Mesendoderm (in vitro differentiated cells): ENCODE measurements around the gene PTPN4.

Experiments
- DNase-seq: peaks from one replicate; pipeline ENCODE4 v3.0.0; 2013
- H2AK5ac ChIP-seq: 2 replicates; pipeline ENCODE4 v1.6.1; 2013; ENCODE audit warnings: low read length, inconsistent platforms
- H2BK120ac ChIP-seq: 2 replicates; pipeline ENCODE4 v1.6.1; 2013; ENCODE audit warnings: low read depth, mild to moderate bottlenecking, low read length, moderate library complexity, mixed read lengths
- H2BK15ac ChIP-seq: replicated peaks from 2 replicates; pipeline ENCODE4 v1.6.1; 2013; ENCODE audit warnings: low read depth, mild to moderate bottlenecking, moderate library complexity
- H2BK5ac ChIP-seq: 2 replicates; pipeline ENCODE4 v1.6.1; 2013; ENCODE audit warnings: low read length, inconsistent platforms
- H3K18ac ChIP-seq: 2 replicates; pipeline ENCODE4 v1.6.1; 2013; ENCODE audit warnings: mild to moderate bottlenecking, low read length, mixed read lengths
- H3K23ac ChIP-seq: one replicate; pipeline ENCODE4 v1.6.1; 2013; ENCODE audit warnings: low read length
- H3K27ac ChIP-seq: 2 replicates; pipeline ENCODE4 v1.5.1; 2013; ENCODE audit warnings: low read depth, mild to moderate bottlenecking, inconsistent platforms, low read length, moderate library complexity
- H3K27me3 ChIP-seq: 2 replicates; pipeline ENCODE4 v1.6.1; 2013; ENCODE audit warnings: low read length, control low read depth, mild to moderate bottlenecking, inconsistent platforms; ENCODE audit not compliant: insufficient read depth, poor library complexity
- H3K36me3 ChIP-seq: 2 replicates; pipeline ENCODE4 v1.6.1; 2013; ENCODE audit warnings: low read length, inconsistent platforms; ENCODE audit not compliant: control insufficient read depth, insufficient read depth
- H3K4ac ChIP-seq: one replicate; pipeline ENCODE4 v1.6.1; 2013; ENCODE audit warnings: low read depth, mild to moderate bottlenecking, low read length, moderate library complexity
- H3K4me1 ChIP-seq: 2 replicates; pipeline ENCODE4 v1.6.1; 2013; ENCODE audit warnings: low read depth, low read length, inconsistent platforms; ENCODE audit not compliant: control insufficient read depth
- H3K4me2 ChIP-seq: 2 replicates; pipeline ENCODE4 v1.6.1; 2013; ENCODE audit warnings: low read length
- H3K4me3 ChIP-seq: 2 replicates; pipeline ENCODE4 v1.5.1; 2013; ENCODE audit warnings: mild to moderate bottlenecking, low read length
- H3K56ac ChIP-seq: one replicate; pipeline ENCODE4 v1.6.1; 2013; ENCODE audit warnings: low read length
- H3K79me1 ChIP-seq: 2 replicates; pipeline ENCODE4 v1.6.1; 2013; ENCODE audit warnings: low read length, inconsistent platforms
- H3K79me2 ChIP-seq: 2 replicates; pipeline ENCODE4 v1.6.1; 2013; ENCODE audit warnings: mild to moderate bottlenecking, low read length; ENCODE audit not compliant: control insufficient read depth, insufficient read depth
- H3K9ac ChIP-seq: 2 replicates; pipeline ENCODE4 v1.6.1; 2013; ENCODE audit warnings: low read length, inconsistent platforms
- H4K5ac ChIP-seq: one replicate; pipeline ENCODE4 v1.6.1; 2013; ENCODE audit warnings: low read length
- H4K8ac ChIP-seq: one replicate; pipeline ENCODE4 v1.6.1; 2013; ENCODE audit warnings: low read depth, mild to moderate bottlenecking, control low read depth, low read length, moderate library complexity
- WGBS: extraction: QIAGEN DNeasy Blood & Tissue Kit; methylation state at CpG from one replicate; pipeline ENCODE4 v1.1.7; 2013; ENCODE audit warnings: low lambda C conversion rate, missing lambda C conversion rate; ENCODE audit not compliant: insufficient coverage; ENCODE audit errors: extremely low coverage; 5-methylcytosine and 5-hydroxymethylcytosine counted together

Gene PTPN4

DNA sequence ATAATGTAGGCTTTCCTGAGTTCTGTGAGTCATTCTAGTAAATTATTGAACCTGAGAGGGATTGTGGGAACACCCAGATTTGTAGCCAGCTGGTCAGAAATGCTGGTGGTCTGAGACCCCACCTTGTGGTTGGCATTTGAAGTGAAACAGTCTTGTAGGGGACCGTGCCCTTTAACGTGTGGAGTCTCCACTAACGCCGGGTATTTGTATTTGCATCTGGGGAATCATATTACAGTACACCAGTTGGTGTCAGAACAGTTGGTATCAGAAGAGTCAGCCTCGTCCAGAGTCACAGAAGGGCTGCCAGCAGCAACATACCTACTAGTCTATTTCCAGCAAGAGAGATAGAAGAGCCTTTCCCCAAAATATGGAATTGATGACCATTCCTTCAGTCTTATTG, 38.3 kb upstream of the PTPN4 start:
- no peaks in the 10 kb centered on the region for H3K27me3 ChIP-seq
- H2BK5ac ChIP-seq = no peak overlapping the region
- H3K4ac ChIP-seq = no peak overlapping the region
- no peak overlapping the region for H3K18ac ChIP-seq
- no peaks in the 10 kb centered on the region for H3K36me3 ChIP-seq
- no peak overlapping the region for H3K4me3 ChIP-seq
- H3K9ac ChIP-seq = no peak overlapping the region
- H2AK5ac ChIP-seq = no peak overlapping the region
- no peak overlapping the region for H4K8ac ChIP-seq
- H3K56ac ChIP-seq = no peak overlapping the region
- no peak for DNase-seq
- no peaks in the 10 kb centered on the region for H3K4me1 ChIP-seq
- no peak overlapping the region for H2BK120ac ChIP-seq
- H2BK15ac ChIP-seq = no peak overlapping the region
- no peaks in the 10 kb centered on the region for H3K79me1 ChIP-seq
- H3K23ac ChIP-seq = no peak overlapping the region
- no CpG with 5 or more reads among the region's 5 CpGs for WGBS
- no peak overlapping the region for H4K5ac ChIP-seq
- no peak overlapping the region for H3K27ac ChIP-seq
- H3K4me2 ChIP-seq = no peak overlapping the region
- no peaks in the 10 kb centered on the region for H3K79me2 ChIP-seq

DNA sequence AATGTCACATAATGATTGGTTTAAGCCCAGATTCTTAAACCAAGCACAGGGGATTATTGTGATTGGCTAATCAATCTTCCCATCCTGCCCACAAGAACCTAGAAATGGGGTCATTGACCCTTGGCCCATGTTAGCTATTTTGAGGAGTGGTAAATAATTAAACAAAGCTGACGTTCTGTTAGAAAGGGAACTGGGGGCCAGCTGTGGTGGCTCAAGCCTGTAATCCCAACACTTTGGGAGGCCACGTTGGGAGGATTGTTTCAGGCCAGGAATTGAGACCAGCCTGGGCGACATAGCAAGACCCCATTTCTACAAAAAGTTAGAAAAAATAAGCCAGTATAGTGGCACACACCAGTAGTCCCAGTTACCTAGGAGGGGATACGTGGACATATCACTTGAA, 37.8 kb upstream of the PTPN4 start:
- H3K36me3 ChIP-seq = no peaks in the 10 kb centered on the region
- no peak overlapping the region for H2BK15ac ChIP-seq
- no peak overlapping the region for H2BK120ac ChIP-seq
- H3K23ac ChIP-seq = no peak overlapping the region
- no peak overlapping the region for H3K18ac ChIP-seq
- no peak overlapping the region for H4K5ac ChIP-seq
- H3K27me3 ChIP-seq = no peaks in the 10 kb centered on the region
- no peak overlapping the region for H3K56ac ChIP-seq
- no peak overlapping the region for H3K4me3 ChIP-seq
- no peak overlapping the region for H3K9ac ChIP-seq
- no peak overlapping the region for H3K4me2 ChIP-seq
- no peak overlapping the region for H3K4ac ChIP-seq
- no peak overlapping the region for H2BK5ac ChIP-seq
- no peak overlapping the region for H2AK5ac ChIP-seq
- no peaks in the 10 kb centered on the region for H3K79me1 ChIP-seq
- H3K27ac ChIP-seq = no peak overlapping the region
- no CpG with 5 or more reads among the region's 4 CpGs for WGBS
- no peak overlapping the region for H4K8ac ChIP-seq
- no peaks in the 10 kb centered on the region for H3K4me1 ChIP-seq
- no peaks in the 10 kb centered on the region for H3K79me2 ChIP-seq
- no peak for DNase-seq

DNA sequence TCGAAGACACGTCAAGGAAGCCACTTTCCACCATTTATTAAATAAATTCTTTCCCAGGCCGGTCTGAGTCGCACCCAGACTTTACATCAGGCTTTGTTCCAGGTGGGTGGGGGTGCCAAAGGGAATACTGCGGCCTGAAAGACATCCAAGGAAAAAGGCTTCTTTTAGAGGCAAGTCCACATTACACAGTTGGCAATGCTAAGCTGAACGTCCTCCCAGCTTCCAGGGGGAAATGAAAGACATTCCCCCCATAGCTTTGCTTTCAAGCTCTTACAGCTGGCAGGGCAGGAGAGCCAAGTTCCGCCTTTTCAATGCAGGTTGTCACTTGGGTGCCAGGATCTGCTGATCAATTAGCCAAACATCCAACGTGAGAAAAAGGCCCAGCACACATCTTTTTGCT, 36.5 kb upstream of the PTPN4 start:
- Histone ChIP-seq H3K4ac (no peak overlapping the region), H3K36me3 (no peaks in the 10 kb centered on the region), H2BK15ac (no peak overlapping the region), H4K5ac (no peak overlapping the region), H3K79me1 (no peaks in the 10 kb centered on the region), H2BK5ac (no peak overlapping the region), H3K79me2 (no peaks in the 10 kb centered on the region), H2AK5ac (no peak overlapping the region), H3K4me1 (no peaks in the 10 kb centered on the region), H3K56ac (no peak overlapping the region), H3K23ac (no peak overlapping the region), H4K8ac (no peak overlapping the region), H3K27me3 (no peaks in the 10 kb centered on the region), H3K9ac (no peak overlapping the region), H2BK120ac (no peak overlapping the region), H3K4me2 (no peak overlapping the region), H3K18ac (no peak overlapping the region), H3K27ac (no peak overlapping the region), H3K4me3 (no peak overlapping the region)
- no peak for DNase-seq
- WGBS = no CpG with 5 or more reads among the region's 8 CpGs

DNA sequence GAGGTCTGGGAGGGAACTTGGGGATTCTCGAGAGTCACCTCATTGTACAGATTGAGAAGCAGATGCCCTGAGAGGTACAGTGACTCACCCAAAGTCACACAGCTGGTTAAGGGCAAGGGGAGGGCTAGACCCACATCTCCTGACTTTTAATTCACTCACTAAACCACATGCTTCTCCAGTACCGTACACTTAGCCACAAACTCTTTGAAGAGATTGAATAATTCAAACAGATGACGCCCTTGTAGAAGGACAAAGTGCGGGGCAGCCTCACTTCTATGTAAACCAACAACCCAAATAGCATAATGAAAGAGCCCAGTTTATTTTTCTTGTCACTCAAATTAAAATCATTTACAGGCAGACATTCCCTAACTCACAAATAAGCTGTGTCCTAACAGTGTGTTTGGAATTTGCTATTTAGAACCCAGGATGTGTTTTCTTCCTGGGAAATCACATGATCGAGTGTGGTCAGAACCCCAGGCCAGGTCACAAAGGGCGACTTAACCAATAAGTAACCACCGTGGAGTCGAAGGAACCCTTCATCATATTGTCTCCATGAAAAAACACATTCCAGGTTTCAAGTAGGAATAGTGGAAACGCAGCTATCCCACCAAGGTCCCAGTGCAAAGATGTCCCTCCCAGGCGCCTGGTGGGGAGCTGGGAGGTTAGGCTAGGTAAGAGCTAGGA, 35.8 kb upstream of the PTPN4 start:
- H3K9ac ChIP-seq = no peak overlapping the region
- H2BK120ac ChIP-seq = no peak overlapping the region
- no peak overlapping the region for H2BK5ac ChIP-seq
- H3K4me1 ChIP-seq = no peaks in the 10 kb centered on the region
- H3K79me2 ChIP-seq = no peaks in the 10 kb centered on the region
- WGBS = no CpG with 5 or more reads among the region's 10 CpGs
- no peak overlapping the region for H2BK15ac ChIP-seq
- H4K5ac ChIP-seq = no peak overlapping the region
- H3K56ac ChIP-seq = no peak overlapping the region
- no peaks in the 10 kb centered on the region for H3K79me1 ChIP-seq
- no peak overlapping the region for H3K4ac ChIP-seq
- no peak overlapping the region for H3K4me3 ChIP-seq
- no peak overlapping the region for H3K23ac ChIP-seq
- no peak overlapping the region for H4K8ac ChIP-seq
- no peaks in the 10 kb centered on the region for H3K27me3 ChIP-seq
- no peak for DNase-seq
- H2AK5ac ChIP-seq = no peak overlapping the region
- H3K18ac ChIP-seq = no peak overlapping the region
- no peaks in the 10 kb centered on the region for H3K36me3 ChIP-seq
- no peak overlapping the region for H3K4me2 ChIP-seq
- H3K27ac ChIP-seq = no peak overlapping the region

DNA sequence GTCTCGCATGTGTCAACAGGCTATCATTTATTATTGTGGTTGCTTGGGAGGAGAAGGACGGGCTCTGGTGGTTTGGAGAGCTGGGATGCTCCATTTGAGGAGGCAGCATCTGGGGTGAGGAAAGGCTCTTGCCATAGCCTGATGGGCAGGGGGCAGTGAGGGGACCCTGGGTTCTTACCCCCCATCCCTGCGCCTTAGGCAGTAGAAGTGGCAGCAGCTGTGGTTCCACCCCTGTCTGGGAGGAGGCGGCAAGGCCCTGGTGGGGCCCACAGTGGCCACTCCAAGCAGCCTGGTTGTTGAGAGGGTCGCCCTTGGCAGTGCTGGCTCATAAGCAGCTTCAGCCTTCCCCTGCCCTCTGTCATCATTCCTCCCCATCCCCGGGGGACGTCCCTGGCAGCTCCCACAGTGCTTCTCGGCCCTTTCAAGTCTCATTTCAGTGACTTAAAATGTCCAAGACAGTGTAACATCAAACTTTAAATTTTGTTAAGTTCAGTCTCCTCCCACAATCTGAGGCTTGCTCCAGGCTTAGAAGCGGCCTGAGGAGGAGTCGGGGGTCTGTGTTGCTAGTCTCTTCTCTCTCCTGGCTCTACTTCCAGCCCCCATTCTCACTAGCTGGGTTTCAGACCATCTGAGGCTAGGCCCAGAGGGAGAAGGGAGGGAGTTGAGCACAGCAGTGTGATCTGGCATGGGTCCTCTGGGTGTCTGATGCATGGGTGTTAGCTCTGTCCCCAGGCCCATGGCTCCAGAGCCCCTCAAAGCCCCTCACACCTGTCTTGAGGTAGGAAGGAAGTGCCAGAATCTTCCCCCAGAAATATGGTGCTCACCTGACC, 34.9 kb upstream of the PTPN4 start:
- no peak for DNase-seq

More for the DNA sequence above, 34.9 kb upstream of the PTPN4 start:
- Histone ChIP-seq H3K4me2 (no peak overlapping the region), H3K56ac (no peak overlapping the region), H3K4me1 (no peaks in the 10 kb centered on the region), H3K27ac (no peak overlapping the region), H3K79me1 (no peaks in the 10 kb centered on the region), H2BK15ac (no peak overlapping the region), H3K36me3 (no peaks in the 10 kb centered on the region), H3K79me2 (no peaks in the 10 kb centered on the region), H2BK120ac (no peak overlapping the region), H3K23ac (no peak overlapping the region), H3K9ac (no peak overlapping the region), H2AK5ac (no peak overlapping the region), H3K4ac (no peak overlapping the region), H2BK5ac (no peak overlapping the region), H3K18ac (no peak overlapping the region), H4K5ac (no peak overlapping the region), H3K27me3 (no peaks in the 10 kb centered on the region), H4K8ac (no peak overlapping the region), H3K4me3 (no peak overlapping the region)
- WGBS = no CpG with 5 or more reads among the region's 10 CpGs
